IPS DF 19.7 (cell line): Measurements from ENCODE around the gene METTL17.
"Not testable (repeated sequence)": the region's sequence is repeated elsewhere in the genome, so short reads cannot be mapped to it uniquely, and the experiment has no call there.

Source experiments
- DNase-seq: peaks from one replicate; pipeline ENCODE4 v3.0.0-alpha.2; 2013; ENCODE audit warnings: low read depth, low spot score

Gene METTL17

GRCh38 chr14:21024585-21025370 is 35.0 kb downstream of the METTL17 start, which contains the start of gene NDRG2:
Gene NDRG2 (minus strand): TSS chr14:21025061. CDS start chr14:21023315, 1,746 bp downstream.
- DNase-seq = no peak

- no peak for DNase-seq
Measured at GRCh38 chr14:21025371-21026273, 35.8 kb downstream of the METTL17 start.

- DNase-seq = no peak
Measured at GRCh38 chr14:21026274-21026987, 36.7 kb downstream of the METTL17 start.

GRCh38 chr14:21026988-21027315 is 37.2 kb downstream of the METTL17 start:
- DNase-seq = no peak

- no peak for DNase-seq
Measured at GRCh38 chr14:21029917-21030316, 40.1 kb downstream of the METTL17 start, which contains the start of gene TPPP2. Gene TPPP2 (plus strand): TSS chr14:21030217. CDS start chr14:21030582, 365 bp downstream.

- DNase-seq = no peak
Measured at GRCh38 chr14:21030531-21030930, 40.8 kb downstream of the METTL17 start.

GRCh38 chr14:21032326-21033132 is 42.7 kb downstream of the METTL17 start:
- DNase-seq = no peak

- DNase-seq = no peak
Measured at GRCh38 chr14:21033133-21033698, 43.4 kb downstream of the METTL17 start.

GRCh38 chr14:21034707-21035106 is 44.9 kb downstream of the METTL17 start, which contains the start of gene RNASE13:
Gene RNASE13 (minus strand): TSS chr14:21034807. CDS start chr14:21034288, 519 bp downstream.
- DNase-seq = no peak

- no peak for DNase-seq
Measured at GRCh38 chr14:21036751-21037150, 47.0 kb downstream of the METTL17 start.

GRCh38 chr14:21037156-21037555 is 47.4 kb downstream of the METTL17 start:
- no peak for DNase-seq

- DNase-seq = no peak
Measured at GRCh38 chr14:21038441-21039422, 49.0 kb downstream of the METTL17 start.

- no peak for DNase-seq
Measured at GRCh38 chr14:21039585-21040369, 50.0 kb downstream of the METTL17 start.

GRCh38 chr14:21040370-21040925 is 50.7 kb downstream of the METTL17 start:
- no peak for DNase-seq

- DNase-seq = not testable (repeated sequence)
Measured at GRCh38 chr14:21040941-21041340, 51.2 kb downstream of the METTL17 start.

GRCh38 chr14:21041676-21042433 is 52.1 kb downstream of the METTL17 start, which contains the start of gene RNASE7:
Gene RNASE7 (plus strand): TSS chr14:21042362. CDS start chr14:21042993, 631 bp downstream.
- no peak for DNase-seq

GRCh38 chr14:21042918-21043317 is 53.1 kb downstream of the METTL17 start:
- no peak for DNase-seq
